Upper lobe of left lung (tissue), 6 donors: ENCODE results near the gene CDR2L. TPM values are rescaled to one million over a fixed set of nuclear protein-coding genes. Genes with fewer than 3 reads are reported as not detected.

Source experiments
- ATAC-seq, 2 donors: fragments of 200-7000 bp; cut with Tn5 transposase; one replicate each; pipeline ENCODE4 v1.9.1; 2022; ENCODE audit warnings: mild to moderate bottlenecking in 2 of 2, moderate library complexity in 2 of 2; ENCODE audit not compliant: low FRiP score in 2 of 2
- DNase-seq, 2 donors: peaks; one replicate each; pipeline ENCODE4 v3.0.0-alpha.2; 2019 to 2020
- H3K27ac ChIP-seq, 4 donors: fragments of 200-600 bp; sonication (generic); one replicate each; pipeline ENCODE4 v1.5.1; 2016 to 2019
- H3K27me3 ChIP-seq, 4 donors: fragments of 200-600 bp; sonication (generic); one replicate each; pipeline ENCODE4 v1.5.1; 2017 to 2019
- H3K36me3 ChIP-seq, 4 donors: fragments of 200-600 bp; sonication (generic); one replicate each; pipeline ENCODE4 v1.5.1; 2016 to 2019
- H3K4me1 ChIP-seq, 4 donors: fragments of 200-600 bp; sonication (generic); one replicate each; pipeline ENCODE4 v1.5.1; 2018 to 2019
- H3K4me3 ChIP-seq, 4 donors: fragments of 200-600 bp; sonication (generic); one replicate each; pipeline ENCODE4 v1.5.1; 2017 to 2019; ENCODE audit warnings: mild to moderate bottlenecking in 2 of 4, moderate library complexity in 1 of 4
- H3K9me3 ChIP-seq, 4 donors: fragments of 200-600 bp; sonication (generic); one replicate each; pipeline ENCODE4 v1.5.1; 2018 to 2019
- EP300 ChIP-seq, 4 donors: sonication (generic); formaldehyde crosslinking; IDR thresholded peaks; one replicate each; pipeline ENCODE4 v1.5.1; 2017; ENCODE audit warnings: antibody characterized with exemption in 4 of 4, control low read depth in 2 of 4
- POLR2A ChIP-seq, 4 donors: fragments of 450-650 bp; IDR thresholded peaks; one replicate each; pipeline ENCODE4 v1.5.1; 2016 to 2017; ENCODE audit warnings: antibody characterized with exemption in 4 of 4, mild to moderate bottlenecking in 2 of 4
- POLR2AphosphoS5 ChIP-seq, 2 donors: sonication (generic); formaldehyde crosslinking; IDR thresholded peaks; one replicate each; pipeline ENCODE4 v1.5.1; 2017; ENCODE audit warnings: antibody characterized with exemption in 2 of 2
- WGBS, 2 donors: methylation state at CpG; one replicate each; pipeline ENCODE4 v1.1.5; 2017 to 2018; 5-methylcytosine and 5-hydroxymethylcytosine counted together
- total RNA-seq, 6 donors: library from RNA; depleted of rRNA in 4 of 6; stranded (reverse); fragments of >200 nt in 4 of 6; gene quantifications; one replicate each; pipeline versions ENCODE4 v1.1.0 to v1.2.1, GENCODE V29; 2016 to 2021
- TF ChIP-seq, protein P1 (sequence below), 6 experiments: fragments of 450-650 bp in 4 of 6; fragments of 200-600 bp in 2 of 6; sonication (generic) in 2 of 6; IDR thresholded peaks; one replicate each; pipeline ENCODE4 v1.5.1; 2016 to 2019; ENCODE audit warnings: antibody characterized with exemption in 6 of 6
- donor health status: DM: no; HTN: no; CAD: no; lungs with moderate emphysema.
- donor health status: DM: no; HTN: yes; CAD: no; lungs with severe emphysema.

Gene CDR2L
- total RNA-seq, 6 donors from 2014 or later = 15.6 to 48.8 (median 24.7) TPM

DNA sequence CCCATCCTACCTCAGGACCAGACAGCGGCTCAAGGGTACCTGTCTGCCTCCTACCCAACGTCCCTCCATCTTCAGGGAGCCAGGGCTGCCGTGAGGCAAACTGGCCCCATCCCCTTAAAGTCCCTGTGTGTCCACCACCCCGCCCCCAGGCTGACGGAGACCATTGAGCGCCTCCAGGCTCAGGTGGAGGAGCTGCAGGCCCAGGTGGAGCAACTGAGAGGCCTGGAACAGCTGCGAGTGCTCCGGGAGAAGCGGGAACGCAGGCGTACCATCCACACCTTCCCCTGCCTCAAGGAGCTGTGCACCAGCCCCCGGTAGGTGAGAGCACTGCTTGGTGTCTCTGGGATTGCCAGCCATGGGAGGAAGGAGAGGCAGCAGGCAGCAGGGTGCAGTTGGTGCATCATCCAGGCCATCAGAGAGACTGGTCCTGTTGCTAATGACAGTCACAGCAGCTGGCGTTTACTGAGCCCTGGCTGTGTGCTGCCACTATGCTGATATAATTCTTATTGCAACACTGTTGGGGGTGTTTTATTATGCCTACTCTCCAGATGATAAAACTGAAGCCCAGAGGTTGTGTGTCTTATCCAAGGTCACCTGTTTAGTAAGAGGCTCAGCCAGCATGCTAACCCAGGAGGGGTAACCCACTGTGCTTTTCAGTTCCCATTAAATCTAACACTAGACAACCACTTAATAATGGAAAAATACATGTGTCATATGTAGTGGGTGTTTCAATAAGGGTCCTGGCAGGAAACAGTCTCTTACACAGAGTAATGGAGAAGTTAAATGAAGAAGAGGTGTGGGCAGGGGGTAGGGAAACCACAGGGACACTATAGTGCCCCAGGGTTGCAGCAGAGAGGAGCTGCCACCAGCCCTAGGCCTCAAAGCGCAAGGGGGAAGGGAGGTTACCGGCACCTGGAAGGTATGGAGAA, 14.7 kb downstream of the CDR2L start:
- H3K27ac ChIP-seq = no peak overlapping the region
- DNase-seq (no peak), ATAC-seq (no peak)
- H3K4me1 ChIP-seq = no peaks in the 10 kb centered on the region
- TF ChIP-seq POLR2A (IDR thresholded peaks at IDR 0.05) (no peak), POLR2AphosphoS5 (IDR thresholded peaks at IDR 0.05) (no peak), EP300 (IDR thresholded peaks at IDR 0.05) (no peak)
- TF ChIP-seq, protein P1, sequence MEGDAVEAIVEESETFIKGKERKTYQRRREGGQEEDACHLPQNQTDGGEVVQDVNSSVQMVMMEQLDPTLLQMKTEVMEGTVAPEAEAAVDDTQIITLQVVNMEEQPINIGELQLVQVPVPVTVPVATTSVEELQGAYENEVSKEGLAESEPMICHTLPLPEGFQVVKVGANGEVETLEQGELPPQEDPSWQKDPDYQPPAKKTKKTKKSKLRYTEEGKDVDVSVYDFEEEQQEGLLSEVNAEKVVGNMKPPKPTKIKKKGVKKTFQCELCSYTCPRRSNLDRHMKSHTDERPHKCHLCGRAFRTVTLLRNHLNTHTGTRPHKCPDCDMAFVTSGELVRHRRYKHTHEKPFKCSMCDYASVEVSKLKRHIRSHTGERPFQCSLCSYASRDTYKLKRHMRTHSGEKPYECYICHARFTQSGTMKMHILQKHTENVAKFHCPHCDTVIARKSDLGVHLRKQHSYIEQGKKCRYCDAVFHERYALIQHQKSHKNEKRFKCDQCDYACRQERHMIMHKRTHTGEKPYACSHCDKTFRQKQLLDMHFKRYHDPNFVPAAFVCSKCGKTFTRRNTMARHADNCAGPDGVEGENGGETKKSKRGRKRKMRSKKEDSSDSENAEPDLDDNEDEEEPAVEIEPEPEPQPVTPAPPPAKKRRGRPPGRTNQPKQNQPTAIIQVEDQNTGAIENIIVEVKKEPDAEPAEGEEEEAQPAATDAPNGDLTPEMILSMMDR (IDR thresholded peaks at IDR 0.05) = no peak
- H3K4me3 ChIP-seq = no peak overlapping the region
- 80 to 91% methylated on average over 8 to 14 of the region's 15 CpGs for WGBS, 2 donors
- H3K36me3 ChIP-seq = peaks cover 0 to 63% (median 34%) of the 10 kb centered on the region in 4 donors
- no peaks in the 10 kb centered on the region for H3K27me3 ChIP-seq
- no peaks in the 10 kb centered on the region for H3K9me3 ChIP-seq

DNA sequence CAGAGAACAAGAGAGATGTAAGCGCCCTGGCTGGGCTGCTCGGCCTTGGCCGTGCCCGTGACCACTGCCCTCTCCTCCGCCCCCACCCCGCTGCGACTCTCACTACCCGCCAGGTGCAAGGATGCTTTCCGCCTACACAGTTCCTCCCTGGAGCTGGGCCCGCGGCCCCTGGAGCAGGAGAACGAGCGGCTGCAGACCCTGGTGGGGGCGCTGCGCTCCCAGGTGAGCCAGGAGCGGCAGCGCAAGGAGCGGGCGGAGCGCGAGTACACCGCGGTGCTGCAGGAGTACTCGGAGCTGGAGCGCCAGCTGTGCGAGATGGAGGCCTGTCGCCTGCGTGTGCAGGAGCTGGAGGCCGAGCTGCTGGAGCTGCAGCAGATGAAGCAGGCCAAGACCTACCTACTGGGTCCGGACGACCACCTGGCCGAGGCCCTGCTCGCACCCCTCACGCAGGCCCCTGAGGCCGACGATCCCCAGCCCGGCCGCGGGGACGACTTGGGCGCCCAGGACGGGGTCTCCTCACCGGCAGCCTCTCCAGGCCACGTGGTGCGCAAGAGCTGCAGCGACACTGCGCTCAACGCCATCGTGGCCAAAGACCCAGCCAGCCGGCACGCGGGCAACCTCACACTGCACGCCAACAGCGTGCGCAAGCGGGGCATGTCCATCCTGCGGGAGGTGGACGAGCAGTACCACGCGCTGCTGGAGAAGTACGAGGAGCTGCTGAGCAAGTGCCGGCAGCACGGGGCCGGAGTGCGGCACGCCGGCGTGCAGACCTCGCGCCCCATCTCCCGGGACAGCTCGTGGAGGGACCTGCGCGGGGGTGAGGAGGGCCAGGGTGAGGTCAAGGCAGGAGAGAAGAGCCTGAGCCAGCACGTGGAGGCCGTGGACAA, 15.9 kb downstream of the CDR2L start:
- Histone ChIP-seq H3K4me1 (no peaks in the 10 kb centered on the region), H3K27ac (no peak overlapping the region), H3K4me3 (no peak overlapping the region), H3K9me3 (no peaks in the 10 kb centered on the region), H3K36me3 (peaks cover 0 to 63% (median 34%) of the 10 kb centered on the region in 4 donors), H3K27me3 (no peaks in the 10 kb centered on the region)
- TF ChIP-seq POLR2AphosphoS5 (IDR thresholded peaks at IDR 0.05) (no peak), POLR2A (IDR thresholded peaks at IDR 0.05) (no peak), EP300 (IDR thresholded peaks at IDR 0.05) (no peak)
- TF ChIP-seq, protein P1 (IDR thresholded peaks at IDR 0.05) = no peak
- DNase-seq (peak in 1 of 2 donors; percentile 80), ATAC-seq (no peak)
- 91 to 93% methylated on average over 25 to 66 of the region's 76 CpGs for WGBS, 2 donors

DNA sequence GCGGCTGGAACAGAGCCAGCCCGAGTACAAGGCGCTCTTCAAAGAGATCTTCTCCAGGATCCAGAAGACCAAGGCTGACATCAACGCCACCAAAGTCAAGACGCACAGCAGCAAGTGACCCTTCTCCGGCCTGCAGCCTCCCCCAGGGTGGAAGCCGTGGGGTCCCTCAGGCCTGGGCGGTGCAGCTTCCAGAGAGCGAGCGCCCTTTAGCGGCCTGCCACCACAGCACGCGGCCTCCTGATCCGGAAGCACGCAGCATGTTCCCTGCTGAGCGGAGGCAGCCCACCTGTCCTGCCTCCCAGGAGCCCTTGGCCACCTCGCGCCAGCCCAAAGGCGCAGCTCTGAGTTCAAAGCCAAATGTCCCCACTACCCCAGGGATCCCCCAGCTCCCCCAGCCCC, 16.5 kb downstream of the CDR2L start:
- ATAC-seq (no peak), DNase-seq (peak in 1 of 2 donors; percentile 64)
- TF ChIP-seq POLR2A (IDR thresholded peaks at IDR 0.05) (no peak), EP300 (IDR thresholded peaks at IDR 0.05) (no peak), POLR2AphosphoS5 (IDR thresholded peaks at IDR 0.05) (no peak)
- TF ChIP-seq, protein P1 (IDR thresholded peaks at IDR 0.05) = no peak
- Histone ChIP-seq H3K36me3 (peaks cover 0 to 63% (median 34%) of the 10 kb centered on the region in 4 donors), H3K4me3 (no peak overlapping the region), H3K27ac (no peak overlapping the region), H3K4me1 (no peaks in the 10 kb centered on the region), H3K9me3 (no peaks in the 10 kb centered on the region), H3K27me3 (no peaks in the 10 kb centered on the region)
- WGBS, 2 donors = 90 to 92% methylated on average over 16 to 18 of the region's 19 CpGs

DNA sequence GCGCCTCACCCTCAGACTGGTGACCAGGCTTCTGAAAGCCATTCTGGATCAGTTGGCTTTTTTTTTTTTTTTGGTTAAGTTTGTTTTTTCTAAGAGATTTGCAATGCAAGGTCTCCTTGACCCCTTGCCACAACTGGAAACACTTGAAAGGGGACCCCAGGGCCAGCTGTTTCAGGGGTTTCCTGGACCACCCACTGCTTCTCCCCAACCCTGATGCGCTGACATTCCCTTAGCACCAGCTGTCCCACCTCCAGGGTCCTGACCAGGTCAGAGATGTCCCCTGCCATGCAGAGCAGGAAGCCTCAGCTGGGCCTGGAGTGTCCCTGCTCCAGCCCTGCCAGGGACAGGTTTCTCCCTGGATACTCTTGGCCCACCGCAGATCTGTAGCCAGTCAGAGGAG, 16.9 kb downstream of the CDR2L start:
- H3K27ac ChIP-seq = no peak overlapping the region
- H3K4me1 ChIP-seq = no peaks in the 10 kb centered on the region
- 100% methylated on average over 2 to 3 of the region's 3 CpGs for WGBS, 2 donors
- no peak overlapping the region for H3K4me3 ChIP-seq
- TF ChIP-seq EP300 (IDR thresholded peaks at IDR 0.05) = no peak
- TF ChIP-seq, protein P1 (IDR thresholded peaks at IDR 0.05) = no peak
- TF ChIP-seq POLR2A (IDR thresholded peaks at IDR 0.05) = no peak
- TF ChIP-seq POLR2AphosphoS5 (IDR thresholded peaks at IDR 0.05) = no peak
- H3K36me3 ChIP-seq = peaks cover 0 to 62% (median 34%) of the 10 kb centered on the region in 4 donors
- H3K27me3 ChIP-seq = no peaks in the 10 kb centered on the region
- no peaks in the 10 kb centered on the region for H3K9me3 ChIP-seq
- ATAC-seq (no peak), DNase-seq (no peak)
